SJCRH30 (cell line): ENCODE measurements around the gene MBTPS2. TPM values are rescaled to one million over a fixed set of nuclear protein-coding genes. Genes with fewer than 3 reads are reported as not detected.

Source experiments
- DNase-seq, 2 experiments: peaks; one replicate each; pipeline ENCODE4 v3.0.0-alpha.2; 2015 to 2020
- H3K27ac ChIP-seq: fragments of 250-450 bp; sonication (Bioruptor Pico); 2 replicates; pipeline ENCODE4 v1.5.1; 2020; ENCODE audit warnings: mild to moderate bottlenecking, moderate library complexity
- H3K27me3 ChIP-seq: fragments of 250-450 bp; sonication (Bioruptor Pico); 2 replicates; pipeline ENCODE4 v1.5.1; 2020; ENCODE audit warnings: mild to moderate bottlenecking, moderate library complexity
- H3K36me3 ChIP-seq: fragments of 250-450 bp; sonication (Bioruptor Pico); 2 replicates; pipeline ENCODE4 v1.5.1; 2020; ENCODE audit warnings: mild to moderate bottlenecking, moderate library complexity
- H3K4me1 ChIP-seq: fragments of 250-450 bp; sonication (Bioruptor Pico); 2 replicates; pipeline ENCODE4 v1.5.1; 2020; ENCODE audit warnings: mild to moderate bottlenecking, moderate library complexity
- H3K4me3 ChIP-seq: fragments of 250-450 bp; sonication (Bioruptor Pico); 2 replicates; pipeline ENCODE4 v1.5.1; 2020; ENCODE audit warnings: mild to moderate bottlenecking, moderate library complexity
- H3K9me3 ChIP-seq: fragments of 250-450 bp; sonication (Bioruptor Pico); replicated peaks from 2 replicates; pipeline ENCODE4 v1.5.1; 2020; ENCODE audit warnings: mild to moderate bottlenecking, moderate library complexity
- total RNA-seq: library from RNA; depleted of rRNA; stranded (reverse); fragments of >200 nt; shearing (Covaris generic); gene quantifications from 2 replicates; pipeline ENCODE4 v1.2.3, GENCODE V29; 2014

Gene MBTPS2
- total RNA-seq, 1 experiment from 2014 or later, result 14.6 TPM

- Histone ChIP-seq H3K36me3 (peaks cover 9% of the 10 kb centered on the region; the same call in 1 of the 2 replicates), H3K4me3 (no peak overlapping the region), H3K27me3 (no peaks in the 10 kb centered on the region), H3K4me1 (peaks cover 6% of the 10 kb centered on the region; the same call in 1 of the 2 replicates), H3K9me3 (no peaks in the 10 kb centered on the region; the same call in 1 of the 2 replicates), H3K27ac (no peak overlapping the region)
- DNase-seq, result no peak
These were observed 42.6 kb downstream of the MBTPS2 start for GRCh38 chrX:21881881-21882574.

- Histone ChIP-seq H3K4me3 (no peak overlapping the region), H3K36me3 (peaks cover 9% of the 10 kb centered on the region; the same call in 1 of the 2 replicates), H3K4me1 (peaks cover 6% of the 10 kb centered on the region; the same call in 1 of the 2 replicates), H3K27me3 (no peaks in the 10 kb centered on the region; the same call in 1 of the 2 replicates), H3K9me3 (no peaks in the 10 kb centered on the region; the same call in 1 of the 2 replicates), H3K27ac (no peak overlapping the region)
- peak in 1 of 2 experiments; percentile 5 for DNase-seq
These were observed 43.8 kb downstream of the MBTPS2 start for GRCh38 chrX:21883258-21883657.

DNA sequence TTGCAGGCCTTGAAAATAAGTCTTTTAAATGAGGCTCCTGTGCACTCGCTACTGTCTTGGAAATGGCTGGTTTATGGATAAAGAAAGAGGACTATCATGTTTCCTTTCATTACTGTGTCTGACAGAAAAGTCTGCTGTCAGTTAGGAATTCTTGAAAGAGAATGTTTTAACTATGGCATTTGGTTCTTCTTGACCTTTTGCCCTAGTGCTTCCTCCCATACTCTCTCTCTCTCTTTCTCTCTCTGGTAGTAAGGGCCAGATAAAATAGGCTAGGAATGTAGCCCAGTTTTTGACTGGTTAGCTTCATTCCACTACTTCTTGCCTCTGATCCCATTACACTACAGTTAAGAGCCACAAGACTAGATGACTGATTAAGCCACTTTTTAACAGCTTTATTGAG lies 46.2 kb downstream of the MBTPS2 start:
- DNase-seq, result peak in 1 of 2 experiments; percentile 4
- Histone ChIP-seq H3K27ac (no peak overlapping the region), H3K9me3 (no peaks in the 10 kb centered on the region; the same call in 1 of the 2 replicates), H3K27me3 (no peaks in the 10 kb centered on the region; the same call in 1 of the 2 replicates), H3K4me3 (no peak overlapping the region), H3K4me1 (peaks cover 6% of the 10 kb centered on the region; the same call in 1 of the 2 replicates), H3K36me3 (peaks cover 9% of the 10 kb centered on the region; the same call in 1 of the 2 replicates)

DNA sequence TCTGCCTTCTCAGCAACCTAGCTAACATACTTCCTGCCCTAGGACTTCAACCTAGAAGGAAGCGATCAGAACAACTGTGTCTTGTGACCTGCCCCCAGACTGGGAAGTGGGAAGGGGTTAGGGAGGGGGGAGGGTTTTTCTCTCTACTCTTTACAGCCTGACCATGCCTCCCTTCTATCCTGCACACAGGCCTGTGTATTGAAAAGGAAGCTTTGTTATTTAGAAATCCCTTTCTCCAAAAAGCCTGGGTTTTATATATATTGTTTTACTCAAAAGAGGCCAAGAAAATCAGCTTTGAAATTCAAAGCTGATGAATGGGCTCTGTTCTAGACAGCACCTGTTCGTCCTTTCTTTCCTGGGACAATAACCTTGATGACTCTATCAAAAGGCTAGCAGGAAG lies 65.9 kb downstream of the MBTPS2 start:
- H3K36me3 ChIP-seq, result no peaks in the 10 kb centered on the region
- H3K9me3 ChIP-seq, result 0 out of 2 replicates have a peak, but pooled peaks cover 3% of the 10 kb centered on the region
- H3K27ac ChIP-seq, result peak overlapping the region; percentile 40
- no peak overlapping the region for H3K4me3 ChIP-seq
- H3K4me1 ChIP-seq, result peaks cover 35% of the 10 kb centered on the region
- peak; percentile 20 to 55 for DNase-seq
- H3K27me3 ChIP-seq, result no peaks in the 10 kb centered on the region

- Histone ChIP-seq H3K4me1 (peaks cover 35% of the 10 kb centered on the region), H3K27me3 (no peaks in the 10 kb centered on the region), H3K36me3 (no peaks in the 10 kb centered on the region), H3K27ac (peak overlapping the region; percentile 40), H3K9me3 (0 out of 2 replicates have a peak, but pooled peaks cover 3% of the 10 kb centered on the region), H3K4me3 (no peak overlapping the region)
- DNase-seq, result peak in 1 of 2 experiments; percentile 9
These were observed 66.5 kb downstream of the MBTPS2 start for GRCh38 chrX:21905953-21906352.

GRCh38 chrX:21907260-21907659 lies 67.8 kb downstream of the MBTPS2 start:
- Histone ChIP-seq H3K27me3 (no peaks in the 10 kb centered on the region), H3K36me3 (no peaks in the 10 kb centered on the region), H3K4me1 (peaks cover 35% of the 10 kb centered on the region), H3K4me3 (no peak overlapping the region), H3K27ac (peak overlapping the region; percentile 9; the same call in 1 of the 2 replicates), H3K9me3 (0 out of 2 replicates have a peak, but pooled peaks cover 3% of the 10 kb centered on the region)
- peak in 1 of 2 experiments; percentile 25 for DNase-seq

DNA sequence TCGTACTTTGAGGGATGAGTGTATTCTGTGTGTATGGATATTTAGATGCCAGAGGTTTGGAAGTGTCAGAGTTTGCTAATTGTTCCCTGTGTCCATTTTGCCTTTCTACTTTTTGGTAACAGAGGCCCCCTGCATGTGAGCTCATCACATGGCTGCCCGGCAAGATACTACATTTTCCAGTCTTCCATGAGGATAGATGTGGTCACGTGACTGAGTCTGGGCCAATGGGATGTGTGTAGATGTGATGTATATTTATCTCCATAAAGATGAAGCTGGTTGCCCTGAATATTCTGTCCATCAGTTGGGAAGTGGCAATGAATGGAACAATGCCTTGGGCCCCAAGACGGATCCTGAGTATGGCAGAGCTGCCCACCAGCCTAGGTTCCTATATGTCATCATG lies 72.1 kb downstream of the MBTPS2 start:
- no peaks in the 10 kb centered on the region for H3K9me3 ChIP-seq
- H3K36me3 ChIP-seq, result no peaks in the 10 kb centered on the region
- H3K27me3 ChIP-seq, result no peaks in the 10 kb centered on the region
- H3K27ac ChIP-seq, result no peak overlapping the region
- H3K4me3 ChIP-seq, result no peak overlapping the region
- DNase-seq, result no peak
- H3K4me1 ChIP-seq, result peaks cover 11% of the 10 kb centered on the region

- H3K4me3 ChIP-seq, result no peak overlapping the region
- no peaks in the 10 kb centered on the region for H3K36me3 ChIP-seq
- peaks cover 5% of the 10 kb centered on the region; the same call in 1 of the 2 replicates for H3K4me1 ChIP-seq
- no peaks in the 10 kb centered on the region for H3K9me3 ChIP-seq
- H3K27me3 ChIP-seq, result no peaks in the 10 kb centered on the region
- DNase-seq, result no peak
- H3K27ac ChIP-seq, result no peak overlapping the region
These were observed 72.8 kb downstream of the MBTPS2 start for GRCh38 chrX:21912220-21912619.

DNA sequence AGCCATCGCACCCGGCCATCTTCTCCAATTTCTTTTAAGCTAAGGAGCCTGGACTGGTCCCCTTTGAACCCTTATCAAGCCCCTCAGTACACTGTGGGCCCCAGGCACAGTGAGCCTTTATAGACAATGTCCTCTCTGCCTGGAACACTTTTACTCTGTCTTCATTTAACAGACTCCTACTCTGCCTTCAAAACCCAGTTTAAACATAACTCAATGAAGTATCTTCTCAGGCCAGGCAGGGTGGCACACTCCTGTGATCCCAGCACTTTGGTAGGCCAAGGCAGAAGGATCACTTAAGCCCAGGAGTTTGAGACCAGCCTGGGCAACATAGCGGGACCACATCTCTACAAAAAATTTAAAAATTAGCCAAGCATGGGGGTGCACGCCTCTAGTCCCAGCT lies 73.6 kb downstream of the MBTPS2 start:
- Histone ChIP-seq H3K4me3 (no peak overlapping the region), H3K4me1 (no peaks in the 10 kb centered on the region), H3K9me3 (no peaks in the 10 kb centered on the region), H3K27me3 (no peaks in the 10 kb centered on the region), H3K36me3 (no peaks in the 10 kb centered on the region), H3K27ac (no peak overlapping the region)
- no peak for DNase-seq

- Histone ChIP-seq H3K36me3 (no peaks in the 10 kb centered on the region), H3K4me3 (no peak overlapping the region), H3K27ac (peak overlapping the region; percentile 72), H3K4me1 (peaks cover 16% of the 10 kb centered on the region), H3K27me3 (no peaks in the 10 kb centered on the region), H3K9me3 (no peaks in the 10 kb centered on the region)
- no peak for DNase-seq
These were observed 86.7 kb downstream of the MBTPS2 start for GRCh38 chrX:21926116-21926515.

GRCh38 chrX:21926527-21927278 lies 87.3 kb downstream of the MBTPS2 start:
- peak; percentile 61 to 85 for DNase-seq
- Histone ChIP-seq H3K4me3 (no peak overlapping the region), H3K9me3 (no peaks in the 10 kb centered on the region), H3K36me3 (no peaks in the 10 kb centered on the region), H3K27me3 (no peaks in the 10 kb centered on the region), H3K4me1 (peaks cover 16% of the 10 kb centered on the region), H3K27ac (peak overlapping the region; percentile 72)

DNA sequence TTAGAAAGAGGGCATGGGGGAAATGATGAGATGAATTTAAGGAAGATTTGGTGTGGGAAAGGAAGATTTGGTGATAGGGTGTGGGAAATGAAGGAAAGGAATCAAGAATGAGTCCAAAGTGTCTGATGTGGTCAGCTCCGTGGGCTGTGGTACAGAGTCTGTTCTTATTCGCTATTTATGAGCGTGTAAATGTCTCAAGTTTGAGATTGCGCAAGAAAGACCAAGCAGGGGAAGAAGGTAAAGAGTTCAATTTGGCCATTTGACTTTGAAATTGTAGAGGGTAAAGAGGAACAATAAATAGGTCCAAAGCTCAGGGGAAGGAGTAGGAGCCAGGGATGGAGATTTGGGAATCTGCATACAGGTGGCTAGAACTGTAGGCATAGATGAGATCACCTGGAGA lies 89.8 kb downstream of the MBTPS2 start:
- H3K27me3 ChIP-seq, result no peaks in the 10 kb centered on the region
- H3K36me3 ChIP-seq, result no peaks in the 10 kb centered on the region
- no peak for DNase-seq
- H3K9me3 ChIP-seq, result no peaks in the 10 kb centered on the region
- no peak overlapping the region for H3K27ac ChIP-seq
- peaks cover 16% of the 10 kb centered on the region for H3K4me1 ChIP-seq
- H3K4me3 ChIP-seq, result no peak overlapping the region

GRCh38 chrX:21930986-21931385 lies 91.6 kb downstream of the MBTPS2 start:
- Histone ChIP-seq H3K27ac (no peak overlapping the region), H3K36me3 (no peaks in the 10 kb centered on the region), H3K27me3 (no peaks in the 10 kb centered on the region), H3K9me3 (no peaks in the 10 kb centered on the region), H3K4me1 (peaks cover 18% of the 10 kb centered on the region), H3K4me3 (no peak overlapping the region)
- no peak for DNase-seq

DNA sequence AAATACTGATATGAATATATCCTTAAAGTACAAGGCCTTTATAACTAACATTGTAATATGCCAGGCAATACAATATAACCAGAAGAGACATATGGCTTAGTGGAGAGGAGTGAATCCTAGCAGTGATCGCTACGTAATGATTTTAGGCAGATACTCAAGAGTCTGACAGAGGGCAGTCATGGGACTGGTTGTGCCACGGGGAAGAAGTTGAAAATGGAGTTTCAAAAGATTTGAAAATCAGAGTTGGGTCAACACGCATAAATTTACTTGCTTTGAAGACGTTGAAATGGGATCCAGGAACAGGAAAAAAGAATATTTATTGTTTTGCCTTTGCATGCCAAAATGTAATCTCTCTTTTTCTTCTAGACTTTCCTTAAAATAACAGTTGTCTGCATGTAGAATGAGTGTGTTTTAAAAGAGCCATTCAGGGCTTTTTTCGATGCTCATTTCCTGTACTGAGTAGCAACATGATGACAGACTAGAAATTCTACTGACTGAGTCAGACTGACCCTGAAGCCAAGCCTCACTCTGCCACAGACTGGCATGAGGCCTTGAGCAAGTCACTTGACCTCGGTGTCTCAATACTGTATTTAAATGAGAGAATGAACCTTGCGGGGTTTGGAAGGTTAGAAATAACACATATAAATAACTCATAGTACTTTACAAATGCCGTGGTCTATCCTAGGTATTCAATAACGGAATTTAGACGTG lies 93.0 kb downstream of the MBTPS2 start:
- no peaks in the 10 kb centered on the region for H3K27me3 ChIP-seq
- H3K4me3 ChIP-seq, result no peak overlapping the region
- no peak for DNase-seq
- H3K36me3 ChIP-seq, result no peaks in the 10 kb centered on the region
- no peaks in the 10 kb centered on the region for H3K9me3 ChIP-seq
- peaks cover 6% of the 10 kb centered on the region for H3K4me1 ChIP-seq
- H3K27ac ChIP-seq, result no peak overlapping the region
